Measurements from ENCODE around the gene RPL13A. TPM values are rescaled to one million over a fixed set of nuclear protein-coding genes. Genes with fewer than 3 reads are reported as not detected.

The RPL13A gene
- total and polyA plus RNA-seq, 2 of the 13 experiments (the other 11 are each of a cell fraction or from before 2014, with no cell fraction given), result 2,601 to 3,407 TPM

DNA sequence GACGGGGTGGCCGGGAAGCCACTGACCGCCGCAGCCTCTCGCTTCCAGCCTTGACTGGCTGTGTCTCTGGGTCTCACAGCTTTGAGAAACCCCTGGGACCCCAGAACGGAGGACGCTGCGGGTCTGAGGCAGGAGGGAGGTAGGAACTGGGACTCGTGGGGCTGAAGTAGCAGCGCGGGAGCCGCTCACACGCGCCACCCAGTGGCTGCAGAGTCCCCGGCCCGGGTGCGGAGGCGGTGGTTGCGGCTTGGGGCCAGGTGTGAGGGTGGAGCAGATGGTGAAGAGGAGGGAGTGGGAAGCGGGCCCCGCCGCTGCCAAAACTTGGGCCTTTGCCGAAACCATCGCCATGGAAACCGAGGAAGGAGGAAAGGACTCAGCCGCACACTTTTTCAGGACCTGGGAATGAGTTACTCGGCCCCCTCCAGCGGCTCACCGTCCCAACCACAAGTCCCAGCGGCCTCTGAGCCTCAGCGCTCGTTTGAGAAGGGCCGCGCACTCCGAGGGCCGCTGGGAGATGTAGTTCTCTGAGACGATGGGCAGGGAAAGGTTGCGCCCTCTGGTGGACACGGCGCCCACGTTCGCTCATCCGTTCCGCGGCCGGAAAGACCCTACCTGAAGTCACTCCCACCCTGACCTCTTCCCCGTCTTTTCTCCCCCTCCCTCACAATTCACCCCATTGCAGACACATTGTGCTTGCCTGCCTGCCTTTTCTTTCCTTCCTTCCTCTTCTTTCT, 43.9 kb upstream of the RPL13A start (continued):
- TF ChIP-seq, protein P1, sequence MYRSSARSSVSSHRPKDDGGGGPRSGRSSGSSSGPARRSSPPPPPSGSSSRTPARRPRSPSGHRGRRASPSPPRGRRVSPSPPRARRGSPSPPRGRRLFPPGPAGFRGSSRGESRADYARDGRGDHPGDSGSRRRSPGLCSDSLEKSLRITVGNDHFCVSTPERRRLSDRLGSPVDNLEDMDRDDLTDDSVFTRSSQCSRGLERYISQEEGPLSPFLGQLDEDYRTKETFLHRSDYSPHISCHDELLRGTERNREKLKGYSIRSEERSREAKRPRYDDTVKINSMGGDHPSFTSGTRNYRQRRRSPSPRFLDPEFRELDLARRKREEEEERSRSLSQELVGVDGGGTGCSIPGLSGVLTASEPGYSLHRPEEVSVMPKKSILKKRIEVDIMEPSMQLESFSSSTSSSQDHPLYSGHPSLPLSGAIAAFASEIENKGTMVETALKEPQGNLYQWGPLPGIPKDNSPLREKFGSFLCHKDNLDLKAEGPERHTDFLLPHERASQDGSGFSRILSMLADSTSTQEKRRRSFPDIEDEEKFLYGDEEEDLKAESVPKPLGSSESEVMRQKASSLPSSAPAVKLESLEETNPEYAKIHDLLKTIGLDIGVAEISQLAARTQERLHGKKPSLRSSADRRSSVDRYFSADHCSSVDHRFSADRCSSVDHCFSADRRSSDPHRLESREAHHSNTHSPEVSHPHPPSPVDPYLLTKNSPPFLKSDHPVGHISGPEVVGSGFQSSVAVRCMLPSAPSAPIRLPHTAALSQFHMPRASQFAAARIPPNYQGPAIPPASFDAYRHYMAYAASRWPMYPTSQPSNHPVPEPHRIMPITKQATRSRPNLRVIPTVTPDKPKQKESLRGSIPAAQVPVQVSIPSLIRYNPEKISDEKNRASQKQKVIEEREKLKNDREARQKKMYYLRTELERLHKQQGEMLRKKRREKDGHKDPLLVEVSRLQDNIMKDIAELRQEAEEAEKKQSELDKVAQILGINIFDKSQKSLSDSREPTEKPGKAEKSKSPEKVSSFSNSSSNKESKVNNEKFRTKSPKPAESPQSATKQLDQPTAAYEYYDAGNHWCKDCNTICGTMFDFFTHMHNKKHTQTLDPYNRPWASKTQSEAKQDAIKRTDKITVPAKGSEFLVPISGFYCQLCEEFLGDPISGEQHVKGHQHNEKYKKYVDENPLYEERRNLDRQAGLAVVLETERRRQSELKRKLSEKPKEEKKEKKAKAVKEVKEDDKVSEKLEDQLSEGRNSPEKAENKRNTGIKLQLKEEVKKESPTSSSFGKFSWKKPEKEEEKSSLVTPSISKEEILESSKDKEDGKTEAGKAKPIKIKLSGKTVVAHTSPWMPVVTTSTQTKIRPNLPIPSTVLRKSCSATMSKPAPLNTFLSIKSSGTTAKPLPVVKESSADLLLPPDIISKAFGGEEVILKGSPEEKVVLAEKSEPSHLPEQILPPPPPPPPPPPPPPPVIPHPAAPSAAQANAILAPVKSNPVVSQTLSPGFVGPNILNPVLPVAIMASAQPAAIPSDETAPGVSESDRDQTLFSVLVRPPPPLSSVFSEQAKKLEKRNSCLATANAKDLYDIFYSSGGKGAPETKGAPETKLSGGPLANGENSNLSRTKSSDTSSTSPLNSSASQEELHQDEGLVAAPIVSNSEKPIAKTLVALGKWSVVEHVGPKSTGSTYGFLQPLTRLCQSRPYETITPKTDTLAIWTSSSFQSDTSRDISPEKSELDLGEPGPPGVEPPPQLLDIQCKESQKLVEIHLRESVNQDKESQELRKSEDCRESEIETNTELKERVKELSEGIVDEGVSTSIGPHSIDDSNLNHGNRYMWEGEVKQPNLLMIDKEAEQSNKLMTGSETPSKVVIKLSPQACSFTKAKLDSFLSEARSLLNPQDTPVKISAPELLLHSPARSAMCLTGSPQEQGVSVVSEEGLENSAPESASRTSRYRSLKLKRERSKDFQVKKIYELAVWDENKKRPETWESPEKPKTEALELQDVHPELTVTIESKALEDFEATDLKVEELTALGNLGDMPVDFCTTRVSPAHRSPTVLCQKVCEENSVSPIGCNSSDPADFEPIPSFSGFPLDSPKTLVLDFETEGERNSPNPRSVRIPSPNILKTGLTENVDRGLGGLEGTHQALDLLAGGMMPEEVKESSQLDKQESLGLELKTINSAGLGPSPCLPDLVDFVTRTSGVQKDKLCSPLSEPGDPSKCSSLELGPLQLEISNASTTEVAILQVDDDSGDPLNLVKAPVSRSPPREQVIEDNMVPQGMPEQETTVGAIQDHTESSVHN (CRISPR knock-in tag; IDR thresholded peaks at IDR 0.05), result peak; percentile 89
- no peak for TF ChIP-seq CHCHD3 (CRISPR knock-in tag; IDR thresholded peaks at IDR 0.05)
- no peak for TF ChIP-seq HNF4A (CRISPR knock-in tag; IDR thresholded peaks at IDR 0.05)
- TF ChIP-seq ASH2L (IDR thresholded peaks at IDR 0.05; ENCODE audit: insufficient read length, low read depth, low read length), result peak; percentile 50
- TF ChIP-seq ELF1 (CRISPR knock-in tag; IDR thresholded peaks at IDR 0.05), result peak; percentile 56; the same call in 1 of the 2 replicates
- no peak for TF ChIP-seq SIN3B (IDR thresholded peaks at IDR 0.05; ENCODE audit: low read length)
- no peak for TF ChIP-seq CCDC6 (CRISPR knock-in tag; IDR thresholded peaks at IDR 0.05)
- peak; percentile 73 for TF ChIP-seq ZBTB7B (CRISPR knock-in tag; IDR thresholded peaks at IDR 0.05)
- no peak for TF ChIP-seq ZNF766 (CRISPR knock-in tag; IDR thresholded peaks at IDR 0.05; ENCODE audit: borderline replicate concordance)
- peak; percentile 77 for TF ChIP-seq NR2C2 (CRISPR knock-in tag; IDR thresholded peaks at IDR 0.05; ENCODE audit: borderline replicate concordance)
- TF ChIP-seq ZNF678 (CRISPR knock-in tag; IDR thresholded peaks at IDR 0.05), result no peak
- TF ChIP-seq KLF13 (CRISPR knock-in tag; IDR thresholded peaks at IDR 0.05), result no peak
- no peak for TF ChIP-seq TGIF2 (CRISPR knock-in tag; IDR thresholded peaks at IDR 0.05)
- no peak for TF ChIP-seq DR1 (CRISPR knock-in tag; IDR thresholded peaks at IDR 0.05)
- TF ChIP-seq ZNF564 (CRISPR knock-in tag; IDR thresholded peaks at IDR 0.05), result peak; percentile 20; the same call in 1 of the 2 replicates
- no peak for TF ChIP-seq ARID2 (CRISPR knock-in tag; IDR thresholded peaks at IDR 0.05; ENCODE audit: borderline replicate concordance)
- TF ChIP-seq HDAC1 (CRISPR knock-in tag; IDR thresholded peaks at IDR 0.05), result peak; percentile 77
- no peak for TF ChIP-seq ZNF30 (CRISPR knock-in tag; IDR thresholded peaks at IDR 0.05)
- TF ChIP-seq YY1 (IDR thresholded peaks at IDR 0.05; ENCODE audit: insufficient read depth, insufficient replicate concordance, low read depth, low read length), result peak; percentile 64
- peak; percentile 60 for TF ChIP-seq MXD4 (CRISPR knock-in tag; IDR thresholded peaks at IDR 0.05)
- no peak for TF ChIP-seq HOXD1 (CRISPR knock-in tag; IDR thresholded peaks at IDR 0.05)
- TF ChIP-seq, protein P2, sequence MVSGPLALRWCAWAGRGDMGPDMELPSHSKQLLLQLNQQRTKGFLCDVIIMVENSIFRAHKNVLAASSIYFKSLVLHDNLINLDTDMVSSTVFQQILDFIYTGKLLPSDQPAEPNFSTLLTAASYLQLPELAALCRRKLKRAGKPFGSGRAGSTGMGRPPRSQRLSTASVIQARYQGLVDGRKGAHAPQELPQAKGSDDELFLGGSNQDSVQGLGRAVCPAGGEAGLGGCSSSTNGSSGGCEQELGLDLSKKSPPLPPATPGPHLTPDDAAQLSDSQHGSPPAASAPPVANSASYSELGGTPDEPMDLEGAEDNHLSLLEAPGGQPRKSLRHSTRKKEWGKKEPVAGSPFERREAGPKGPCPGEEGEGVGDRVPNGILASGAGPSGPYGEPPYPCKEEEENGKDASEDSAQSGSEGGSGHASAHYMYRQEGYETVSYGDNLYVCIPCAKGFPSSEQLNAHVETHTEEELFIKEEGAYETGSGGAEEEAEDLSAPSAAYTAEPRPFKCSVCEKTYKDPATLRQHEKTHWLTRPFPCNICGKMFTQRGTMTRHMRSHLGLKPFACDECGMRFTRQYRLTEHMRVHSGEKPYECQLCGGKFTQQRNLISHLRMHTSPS (CRISPR knock-in tag; IDR thresholded peaks at IDR 0.05; ENCODE audit: low read depth), result no peak

Measured in HepG2 (cell line).